Sigmoid colon (tissue), 4 donors: ENCODE results near the gene ACP4.

Experiments used
- EP300 ChIP-seq, 4 donors: sonication (generic); formaldehyde crosslinking; IDR thresholded peaks; one replicate each; pipeline ENCODE4 v1.6.1; 2017; ENCODE audit warnings: antibody characterized with exemption in 4 of 4
- POLR2A ChIP-seq, 2 donors: fragments of 450-650 bp; IDR thresholded peaks; one replicate each; pipeline ENCODE4 v1.6.1; 2016; ENCODE audit warnings: antibody characterized with exemption in 2 of 2, mild to moderate bottlenecking in 2 of 2, moderate library complexity in 2 of 2
- POLR2AphosphoS5 ChIP-seq, 4 donors: sonication (generic); formaldehyde crosslinking; IDR thresholded peaks; one replicate each; pipeline ENCODE4 v1.6.1; 2017; ENCODE audit warnings: antibody characterized with exemption in 4 of 4
- TF ChIP-seq, protein P1 (sequence below), 4 experiments: fragments of 450-650 bp in 3 of 4; fragments of 200-600 bp in 1 of 4; IDR thresholded peaks; one replicate each; pipeline ENCODE4 v1.5.1; 2016 to 2019; ENCODE audit warnings: antibody characterized with exemption in 4 of 4, mild to moderate bottlenecking in 3 of 4, moderate library complexity in 2 of 4

DNA sequence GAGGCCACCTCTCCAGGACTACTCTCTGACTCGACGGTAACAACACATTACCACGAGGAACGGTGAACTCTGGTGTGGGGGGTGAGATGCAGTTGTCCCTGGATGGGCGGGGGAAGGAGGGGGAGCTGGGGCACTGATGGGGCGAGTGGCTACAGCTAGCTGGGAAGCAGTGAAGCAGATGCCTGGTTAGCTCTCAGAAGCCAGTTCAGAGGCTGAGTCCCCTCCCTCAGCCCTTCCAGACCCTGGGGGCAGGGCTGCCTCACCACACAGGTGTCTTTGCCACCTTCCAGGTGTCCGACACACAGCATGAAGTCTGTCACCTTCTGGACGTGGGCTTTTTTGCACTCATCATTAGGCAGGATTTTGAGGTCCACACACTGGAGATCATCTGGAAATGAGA, 29.4 kb downstream of the ACP4 start:
- TF ChIP-seq, protein P1, sequence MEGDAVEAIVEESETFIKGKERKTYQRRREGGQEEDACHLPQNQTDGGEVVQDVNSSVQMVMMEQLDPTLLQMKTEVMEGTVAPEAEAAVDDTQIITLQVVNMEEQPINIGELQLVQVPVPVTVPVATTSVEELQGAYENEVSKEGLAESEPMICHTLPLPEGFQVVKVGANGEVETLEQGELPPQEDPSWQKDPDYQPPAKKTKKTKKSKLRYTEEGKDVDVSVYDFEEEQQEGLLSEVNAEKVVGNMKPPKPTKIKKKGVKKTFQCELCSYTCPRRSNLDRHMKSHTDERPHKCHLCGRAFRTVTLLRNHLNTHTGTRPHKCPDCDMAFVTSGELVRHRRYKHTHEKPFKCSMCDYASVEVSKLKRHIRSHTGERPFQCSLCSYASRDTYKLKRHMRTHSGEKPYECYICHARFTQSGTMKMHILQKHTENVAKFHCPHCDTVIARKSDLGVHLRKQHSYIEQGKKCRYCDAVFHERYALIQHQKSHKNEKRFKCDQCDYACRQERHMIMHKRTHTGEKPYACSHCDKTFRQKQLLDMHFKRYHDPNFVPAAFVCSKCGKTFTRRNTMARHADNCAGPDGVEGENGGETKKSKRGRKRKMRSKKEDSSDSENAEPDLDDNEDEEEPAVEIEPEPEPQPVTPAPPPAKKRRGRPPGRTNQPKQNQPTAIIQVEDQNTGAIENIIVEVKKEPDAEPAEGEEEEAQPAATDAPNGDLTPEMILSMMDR (IDR thresholded peaks at IDR 0.05) = no peak
- TF ChIP-seq POLR2AphosphoS5 (IDR thresholded peaks at IDR 0.05) (no peak), EP300 (IDR thresholded peaks at IDR 0.05) (no peak), POLR2A (IDR thresholded peaks at IDR 0.05) (no peak)
